ENCODE measurements around the gene VWF.

VWF gene

GRCh38 chr12:6056406-6057240 lies 67.8 kb downstream of the VWF start:
- no peak for DNase-seq

GRCh38 chr12:6053541-6053940 lies 70.9 kb downstream of the VWF start:
- no peak for DNase-seq

GRCh38 chr12:6052940-6053329 lies 71.5 kb downstream of the VWF start:
- DNase-seq = no peak

GRCh38 chr12:6052206-6052939 lies 72.1 kb downstream of the VWF start:
- no peak for DNase-seq

GRCh38 chr12:6049992-6050391 lies 74.5 kb downstream of the VWF start:
- DNase-seq = no peak

GRCh38 chr12:6049587-6049986 lies 74.9 kb downstream of the VWF start:
- no peak for DNase-seq

GRCh38 chr12:6047249-6048237 lies 76.9 kb downstream of the VWF start:
- DNase-seq = no peak

- no peak for DNase-seq
These were observed 77.8 kb downstream of the VWF start for GRCh38 chr12:6046511-6047180.

GRCh38 chr12:6045438-6045837 lies 79.0 kb downstream of the VWF start:
- no peak for DNase-seq

GRCh38 chr12:6044082-6044481 lies 80.4 kb downstream of the VWF start:
- DNase-seq = no peak

- DNase-seq = no peak
These were observed 82.0 kb downstream of the VWF start for GRCh38 chr12:6042446-6042845.

GRCh38 chr12:6041891-6042290 lies 82.6 kb downstream of the VWF start:
- DNase-seq = no peak

- no peak for DNase-seq
These were observed 83.7 kb downstream of the VWF start for GRCh38 chr12:6040815-6041214.

- DNase-seq = peak; percentile 77
These were observed 84.4 kb downstream of the VWF start for GRCh38 chr12:6039894-6040601.

GRCh38 chr12:6038160-6038559 lies 86.3 kb downstream of the VWF start:
- no peak for DNase-seq

- DNase-seq = no peak
These were observed 87.0 kb downstream of the VWF start for GRCh38 chr12:6037459-6037858.

GRCh38 chr12:6036509-6036908 lies 88.0 kb downstream of the VWF start:
- no peak for DNase-seq

GRCh38 chr12:6034596-6034995 lies 89.9 kb downstream of the VWF start:
- no peak for DNase-seq

GRCh38 chr12:6033546-6033945 lies 90.9 kb downstream of the VWF start:
- no peak for DNase-seq

GRCh38 chr12:6032726-6033125 lies 91.7 kb downstream of the VWF start:
- DNase-seq = no peak

- no peak for DNase-seq
These were observed 93.5 kb downstream of the VWF start for GRCh38 chr12:6031001-6031400.

- DNase-seq = no peak
These were observed 94.4 kb downstream of the VWF start for GRCh38 chr12:6030081-6030480.
